ENCODE measurements around the gene DNAH2. TPM values are rescaled to one million over a fixed set of nuclear protein-coding genes. Genes with fewer than 3 reads are reported as not detected.
A peak's percentile ranks its signal among the peaks of the same experiment; 100 is the strongest.

Gene DNAH2
- total and polyA plus RNA-seq, 12 donors = under 0.01 to 0.30 (median 0.03) TPM; not detected in 3

DNA sequence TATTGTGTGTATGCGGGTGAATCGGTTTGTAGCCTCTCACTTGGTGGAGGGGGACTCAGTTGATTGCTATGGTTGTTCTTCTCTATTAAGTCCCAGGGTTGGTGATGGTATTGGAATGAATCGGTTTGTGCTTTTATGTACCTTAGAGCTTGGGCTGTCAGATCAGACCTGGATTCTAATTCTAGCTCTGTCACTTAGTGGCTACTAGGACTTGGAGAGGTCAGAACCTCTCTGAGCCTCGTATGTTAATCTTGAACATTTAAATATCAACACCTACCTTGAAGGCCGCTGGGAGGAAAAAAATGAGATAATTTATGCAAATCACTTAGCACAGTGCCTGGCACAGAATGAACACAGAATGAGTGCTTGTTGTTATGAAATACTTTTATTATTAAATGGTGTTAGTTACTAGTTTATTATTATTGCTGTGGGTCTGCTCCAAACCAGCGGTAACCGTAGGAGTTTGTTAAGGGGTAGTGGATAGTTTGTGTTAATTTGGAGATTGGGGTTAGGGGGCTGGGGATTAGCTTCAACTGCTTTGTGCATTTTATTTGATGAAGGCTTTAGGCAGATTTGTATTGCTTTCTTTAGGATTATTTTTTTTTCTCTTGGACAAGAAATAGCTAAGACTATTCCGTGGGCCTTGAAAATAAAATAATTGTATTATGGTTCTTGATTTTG lies 120.0 kb downstream of the DNAH2 start:
- H3K36me3 ChIP-seq = peaks cover 0 to 15% (median 0%) of the 10 kb centered on the region in 9 donors
- TF ChIP-seq, protein P1, sequence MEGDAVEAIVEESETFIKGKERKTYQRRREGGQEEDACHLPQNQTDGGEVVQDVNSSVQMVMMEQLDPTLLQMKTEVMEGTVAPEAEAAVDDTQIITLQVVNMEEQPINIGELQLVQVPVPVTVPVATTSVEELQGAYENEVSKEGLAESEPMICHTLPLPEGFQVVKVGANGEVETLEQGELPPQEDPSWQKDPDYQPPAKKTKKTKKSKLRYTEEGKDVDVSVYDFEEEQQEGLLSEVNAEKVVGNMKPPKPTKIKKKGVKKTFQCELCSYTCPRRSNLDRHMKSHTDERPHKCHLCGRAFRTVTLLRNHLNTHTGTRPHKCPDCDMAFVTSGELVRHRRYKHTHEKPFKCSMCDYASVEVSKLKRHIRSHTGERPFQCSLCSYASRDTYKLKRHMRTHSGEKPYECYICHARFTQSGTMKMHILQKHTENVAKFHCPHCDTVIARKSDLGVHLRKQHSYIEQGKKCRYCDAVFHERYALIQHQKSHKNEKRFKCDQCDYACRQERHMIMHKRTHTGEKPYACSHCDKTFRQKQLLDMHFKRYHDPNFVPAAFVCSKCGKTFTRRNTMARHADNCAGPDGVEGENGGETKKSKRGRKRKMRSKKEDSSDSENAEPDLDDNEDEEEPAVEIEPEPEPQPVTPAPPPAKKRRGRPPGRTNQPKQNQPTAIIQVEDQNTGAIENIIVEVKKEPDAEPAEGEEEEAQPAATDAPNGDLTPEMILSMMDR (IDR thresholded peaks at IDR 0.05) = no peak
- no peaks in the 10 kb centered on the region for H3K9me3 ChIP-seq
- peak overlapping the region in 7 of 10 donors; percentile 31 to 95 (median 80) for H3K4me3 ChIP-seq
- intact Hi-C loops (cut with DNase I) = loop anchor here in 2 of 10 donors (10.0 kb wide), 2 partner anchors 93 to 317 kb away; partner anchors contain the start of gene PER1 (in 1 of the 2)
- H3K27me3 ChIP-seq = no peaks in the 10 kb centered on the region
- WGBS, 2 donors = 8 to 11% methylated on average over 8 of the region's 8 CpGs
- ATAC-seq = no peak
- peaks cover 12 to 62% (median 56%) of the 10 kb centered on the region in 9 donors for H3K4me1 ChIP-seq
- DNase-seq = no peak
- H3K27ac ChIP-seq = peak overlapping the region in 9 of 10 donors; percentile 97 to 100 (median 99)

DNA sequence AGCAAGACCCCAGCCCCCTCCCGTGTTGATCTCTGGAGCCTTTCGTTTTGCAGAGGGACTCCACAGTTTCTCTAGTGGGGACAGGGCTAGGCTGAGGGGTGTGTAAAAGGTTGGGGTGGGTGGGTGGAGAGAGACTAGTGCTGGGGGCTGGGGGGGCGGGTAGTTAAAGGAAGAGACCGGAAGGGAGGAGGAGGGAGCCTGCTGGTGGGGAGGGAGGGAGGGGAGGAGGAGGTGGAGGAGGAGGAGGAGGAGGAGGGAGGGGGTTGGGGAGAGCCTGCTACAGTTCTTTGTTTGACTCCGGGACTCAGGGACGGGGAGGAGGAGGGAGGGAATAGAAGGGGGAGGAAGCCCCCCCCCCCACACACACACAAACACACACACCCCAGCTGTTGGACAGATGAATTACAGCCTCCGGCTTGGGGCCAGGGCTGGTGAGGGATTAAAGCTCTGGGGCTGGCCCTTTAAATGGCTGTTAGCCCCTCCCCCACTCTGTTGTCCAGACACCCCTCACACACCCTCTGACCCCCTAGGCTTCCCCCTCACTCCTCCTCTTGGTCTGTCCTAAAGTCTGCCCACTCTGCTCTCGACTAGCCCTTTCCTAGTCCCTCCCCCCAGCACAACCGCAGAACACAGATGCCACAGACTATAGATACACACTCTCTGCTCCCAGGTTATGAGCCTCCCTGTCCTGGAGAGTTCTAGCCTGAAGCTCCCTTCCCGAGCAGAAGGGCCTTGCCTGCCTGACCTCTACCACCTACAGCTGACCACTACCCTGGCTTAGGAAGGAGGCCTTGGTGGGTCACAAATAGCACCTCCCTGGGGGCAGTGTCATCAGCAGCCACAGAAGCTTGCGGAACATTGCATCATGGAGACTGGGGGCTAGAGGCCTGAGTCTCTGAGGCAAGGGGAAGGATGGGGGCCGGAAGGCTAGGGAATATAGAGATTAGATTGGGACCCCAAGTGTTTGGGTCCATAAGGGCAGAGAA lies 120.8 kb downstream of the DNAH2 start:
- TF ChIP-seq, protein P1 (IDR thresholded peaks at IDR 0.05) = no peak
- Histone ChIP-seq H3K27me3 (no peaks in the 10 kb centered on the region), H3K9me3 (no peaks in the 10 kb centered on the region), H3K4me3 (peak overlapping the region in 6 of 10 donors; percentile 31 to 95 (median 85)), H3K4me1 (peaks cover 11 to 61% (median 57%) of the 10 kb centered on the region in 9 donors), H3K27ac (peak overlapping the region in 8 of 10 donors; percentile 20 to 100 (median 99)), H3K36me3 (peaks cover 0 to 15% (median 0%) of the 10 kb centered on the region in 9 donors)
- no peak for DNase-seq
- no peak for ATAC-seq
- intact Hi-C loops (cut with DNase I) = loop anchor here in 2 of 10 donors (10.0 kb wide), 2 partner anchors 94 to 316 kb away; partner anchors contain the start of gene PER1 (in 1 of the 2)
- WGBS, 2 donors = 14 to 17% methylated on average over 8 to 12 of the region's 12 CpGs

DNA sequence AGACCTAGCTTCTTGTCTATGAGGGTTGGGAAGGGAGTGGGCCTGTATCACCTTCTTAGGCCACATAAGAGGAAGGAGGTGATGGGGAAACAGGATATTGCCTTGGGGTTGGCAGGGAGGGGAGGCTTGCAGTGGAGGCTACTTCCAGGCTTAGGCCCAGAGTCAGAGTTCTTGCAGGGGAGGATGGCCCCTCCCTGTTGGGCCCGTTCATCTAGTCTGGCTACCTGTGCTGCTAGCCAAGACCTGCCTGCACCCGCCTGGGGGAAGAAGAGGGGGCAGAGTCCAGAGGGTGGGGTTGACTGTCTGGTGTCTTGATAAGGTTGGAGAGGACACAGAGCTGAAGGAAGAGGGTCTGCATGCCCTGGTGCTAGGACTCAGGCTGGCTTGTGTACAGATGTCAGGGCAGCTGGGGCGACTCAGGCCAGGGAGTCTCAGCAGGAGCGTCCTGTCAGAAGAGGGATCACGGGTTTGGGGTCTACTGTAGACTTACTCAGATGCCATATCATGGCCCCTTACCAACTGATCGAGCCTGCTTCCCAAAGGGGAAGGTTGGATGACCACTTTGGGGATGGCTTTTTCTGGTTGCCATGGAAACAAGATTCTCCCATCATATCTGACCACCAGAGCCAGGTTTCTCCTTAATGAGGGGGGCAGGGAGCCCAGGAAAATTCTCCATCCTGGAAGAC lies 121.8 kb downstream of the DNAH2 start:
- H3K27me3 ChIP-seq = no peaks in the 10 kb centered on the region
- H3K4me1 ChIP-seq = peaks cover 9 to 61% (median 54%) of the 10 kb centered on the region in 9 donors
- intact Hi-C loops (cut with DNase I) = loop anchor here in 2 of 10 donors (10.0 kb wide), 2 partner anchors 95 to 315 kb away; partner anchors contain the start of gene PER1 (in 1 of the 2)
- peaks cover 0 to 15% (median 0%) of the 10 kb centered on the region in 9 donors for H3K36me3 ChIP-seq
- WGBS, 2 donors = 63 to 66% methylated on average over 6 of the region's 6 CpGs
- ATAC-seq (no peak), DNase-seq (no peak)
- H3K27ac ChIP-seq = peak overlapping the region in 8 of 10 donors; percentile 33 to 100 (median 80)
- H3K9me3 ChIP-seq = no peaks in the 10 kb centered on the region
- peak overlapping the region in 1 of 10 donors; percentile 68 for H3K4me3 ChIP-seq
- TF ChIP-seq, protein P1 (IDR thresholded peaks at IDR 0.05) = no peak

Data from heart right ventricle (tissue), 16 donors.